NCI-H345 treated with DMSO at 0.1 percent for 48 hours (cell line): ENCODE results near the gene ZCCHC14.
"Not testable (repeated sequence)": the region's sequence is repeated elsewhere in the genome, so short reads cannot be mapped to it uniquely, and the experiment has no call there.

Experiments
- DNase-seq: peaks from one replicate; lab custom pipeline; 2025; ENCODE audit not compliant: unreplicated experiment; lab: John Stamatoyannopoulos, UW

The ZCCHC14 gene

DNA sequence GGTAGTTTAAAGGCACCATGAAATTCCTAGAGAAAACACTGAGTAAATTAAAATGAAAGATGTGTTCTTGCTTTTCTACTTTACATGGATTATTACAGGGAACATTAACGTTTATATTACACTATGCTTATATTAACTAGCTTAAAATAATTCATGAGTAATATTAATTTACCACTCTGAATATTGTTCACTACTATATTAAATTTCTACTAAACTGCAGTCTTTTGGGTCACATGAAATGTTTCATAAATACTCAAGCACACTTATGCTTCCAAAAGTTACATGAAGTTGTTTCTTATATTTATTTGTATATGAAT is 104.0 kb downstream of the ZCCHC14 start:
- DNase-seq, result no peak

DNA sequence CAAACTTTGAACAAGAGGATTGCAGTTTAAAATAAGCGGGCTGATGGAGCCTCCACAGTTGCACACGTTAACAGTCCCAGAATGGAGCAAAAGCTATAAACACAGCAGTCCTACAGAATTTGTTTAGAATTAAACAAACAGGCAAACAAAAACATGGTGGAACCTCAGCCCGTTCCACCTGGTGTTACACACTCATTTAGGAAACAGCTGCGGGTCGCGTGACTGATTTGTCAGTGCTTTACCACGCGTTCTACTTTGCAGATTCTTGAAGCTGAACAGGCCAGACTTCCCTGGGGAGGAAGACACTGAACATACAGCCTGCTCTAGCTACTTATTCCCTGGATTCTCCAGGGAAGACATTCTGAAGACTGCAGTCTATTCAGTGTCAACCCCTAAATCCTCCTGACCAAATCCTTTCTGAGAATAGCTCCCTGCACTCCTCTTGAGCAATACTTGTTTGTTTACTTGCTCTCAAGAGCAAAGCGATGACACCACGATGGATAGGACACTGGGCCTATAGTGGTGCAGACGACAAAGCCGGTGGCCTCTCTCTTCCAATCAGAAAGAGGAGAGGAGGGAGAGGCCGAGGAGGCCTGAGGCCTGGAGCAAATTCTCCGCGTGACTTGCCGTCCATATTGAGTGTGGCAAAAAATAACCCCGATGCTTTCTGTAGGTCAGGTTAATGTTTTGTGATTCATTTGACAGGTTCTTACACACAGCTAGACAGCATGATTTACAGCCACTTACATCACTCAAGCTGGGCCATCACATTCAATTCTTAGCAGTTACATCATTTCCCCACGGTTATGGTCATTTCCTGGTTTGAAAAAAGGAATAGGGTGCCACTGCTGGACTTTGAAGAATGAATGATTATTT is 104.6 kb downstream of the ZCCHC14 start:
- DNase-seq, result peak; percentile 84

DNA sequence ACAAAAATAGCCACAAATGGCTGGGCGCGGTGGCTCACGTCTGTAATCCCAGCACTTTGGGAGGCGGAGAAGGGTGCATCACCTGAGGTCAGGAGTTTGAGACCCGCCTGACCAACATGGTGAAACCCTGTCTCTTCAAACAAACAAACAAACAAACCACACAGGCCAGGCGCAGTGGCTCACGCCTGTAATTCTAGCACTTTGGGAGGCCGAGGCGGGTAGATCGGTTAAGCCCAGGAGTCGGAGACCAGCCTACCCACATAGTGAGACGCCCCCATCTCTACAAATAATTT is 108.0 kb downstream of the ZCCHC14 start:
- not testable (repeated sequence) for DNase-seq

DNA sequence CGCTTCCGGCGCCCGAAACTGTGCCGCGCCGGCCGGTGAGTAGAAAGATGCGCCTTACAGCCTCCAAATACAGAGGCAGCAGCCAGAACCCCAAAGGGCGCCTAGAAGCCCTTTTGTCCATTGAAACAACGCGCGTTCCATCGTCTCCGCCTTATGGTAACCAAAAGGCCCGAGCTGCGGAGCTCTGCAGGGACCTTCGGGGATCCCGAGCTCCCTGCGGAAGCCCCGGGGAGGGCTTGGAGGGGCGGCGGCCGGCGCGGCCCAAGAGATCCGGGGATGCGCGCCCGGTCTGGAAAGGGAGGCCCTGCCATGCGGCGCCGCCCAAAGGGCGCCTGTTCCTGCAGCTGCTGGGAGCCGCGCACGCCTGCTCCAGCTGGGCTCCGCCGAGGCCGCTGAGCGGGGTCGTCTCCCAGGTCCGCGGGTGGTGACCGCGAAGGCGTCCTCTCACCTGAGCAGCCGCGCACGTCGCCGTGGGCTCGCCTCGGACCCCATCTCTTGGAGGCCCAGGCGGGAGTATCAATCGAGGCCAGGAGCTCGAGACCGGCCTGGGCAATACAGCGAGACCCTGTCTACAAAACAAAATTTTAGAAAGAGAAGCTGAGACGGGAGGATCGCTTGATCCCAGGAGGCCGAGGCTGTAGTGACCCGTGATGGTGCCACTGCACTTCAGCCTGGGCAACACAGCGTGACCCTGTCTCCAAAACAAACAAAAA is 108.5 kb downstream of the ZCCHC14 start:
- no peak for DNase-seq

DNA sequence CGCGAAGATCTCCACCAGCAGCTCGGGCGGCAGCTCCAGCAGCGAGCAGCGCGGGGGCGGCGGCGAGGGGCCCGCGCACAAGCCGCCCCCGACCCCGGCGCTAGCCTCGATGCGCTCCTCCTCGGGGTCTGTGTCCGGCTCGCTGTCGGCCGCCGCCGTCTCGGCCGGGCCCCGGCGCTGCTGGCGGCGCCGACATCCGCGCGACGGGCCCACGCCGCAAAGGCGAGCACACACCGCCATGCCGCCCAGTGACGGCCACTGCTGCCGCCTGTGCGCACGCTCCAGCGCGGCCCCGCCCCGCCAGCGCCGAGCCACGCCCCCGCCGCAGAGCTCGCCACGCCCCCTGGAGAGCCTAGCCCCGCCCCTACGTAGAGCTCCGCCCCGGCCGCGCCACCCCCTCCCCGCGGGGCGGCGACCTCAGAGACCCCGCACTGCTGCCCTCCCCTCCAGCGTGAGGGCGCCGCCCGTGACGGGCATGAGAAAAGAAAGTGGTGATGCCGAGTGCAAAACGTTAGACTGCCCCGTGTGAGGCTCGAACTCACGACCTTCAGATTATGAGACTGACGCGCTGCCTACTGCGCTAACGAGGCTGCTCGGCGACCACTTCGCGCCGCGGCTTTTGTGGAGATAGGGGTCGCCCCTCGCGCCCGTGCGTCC is 109.2 kb downstream of the ZCCHC14 start, which contains the start of gene FBXO31:
Gene FBXO31, minus strand, starts transcription at position 272 of the 657 bp plus-strand sequence. Its CDS starts 32 bp downstream, at position 240.
- peak; percentile 76 for DNase-seq

DNA sequence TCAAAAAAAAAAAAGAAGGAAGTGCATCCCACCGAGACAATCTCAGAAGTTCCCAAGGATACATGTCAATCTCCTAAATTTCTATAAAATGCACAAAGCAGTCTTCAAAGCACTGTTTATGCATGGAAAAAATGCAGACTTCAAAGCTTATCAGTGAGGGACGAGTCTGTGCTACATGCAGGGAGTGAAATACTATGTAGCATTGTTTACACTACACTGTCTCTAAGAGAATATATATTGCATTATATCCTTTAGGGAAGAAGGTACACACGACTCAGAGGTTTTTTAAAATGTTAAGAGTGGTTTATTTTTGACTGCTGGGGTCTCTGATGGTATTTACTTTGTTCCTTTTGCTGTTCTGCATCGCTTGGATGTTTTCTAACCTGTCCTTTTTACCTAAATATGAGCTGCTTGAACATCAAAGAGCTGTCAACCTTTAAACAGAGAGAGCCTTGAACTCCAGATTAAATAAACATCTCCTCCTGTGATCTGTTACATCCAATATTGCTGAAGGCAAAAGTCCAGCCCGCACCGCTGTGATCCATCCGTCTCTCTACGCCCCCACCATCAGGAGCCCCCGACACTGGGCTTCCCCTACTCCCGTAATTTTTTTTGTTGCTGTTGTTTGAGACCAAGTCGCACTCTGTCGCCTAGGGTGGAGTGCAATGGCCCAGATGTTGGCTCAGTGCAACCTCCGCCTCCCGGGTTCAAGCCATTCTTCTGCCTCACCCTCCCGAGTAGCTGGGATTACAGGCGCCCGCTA is 110.6 kb downstream of the ZCCHC14 start:
- DNase-seq, result no peak

DNA sequence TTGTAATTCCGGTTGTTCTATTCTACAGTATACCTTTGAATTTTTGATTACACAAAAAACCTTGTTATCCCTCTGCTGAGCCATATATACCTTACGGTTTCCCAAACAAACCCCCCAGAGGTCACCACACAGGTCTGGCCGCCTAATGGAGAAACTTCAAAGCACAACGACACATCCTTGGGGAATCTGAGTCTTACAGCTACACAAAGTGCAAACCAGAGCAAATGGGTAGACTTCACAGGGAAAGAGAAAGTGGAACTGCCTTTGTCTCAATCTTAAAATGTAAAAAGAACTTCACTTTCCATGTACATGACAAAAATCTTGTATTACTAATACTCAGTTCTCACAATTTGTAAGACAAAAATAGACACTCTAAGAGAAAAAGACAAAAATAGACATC is 111.9 kb downstream of the ZCCHC14 start:
- no peak for DNase-seq

DNA sequence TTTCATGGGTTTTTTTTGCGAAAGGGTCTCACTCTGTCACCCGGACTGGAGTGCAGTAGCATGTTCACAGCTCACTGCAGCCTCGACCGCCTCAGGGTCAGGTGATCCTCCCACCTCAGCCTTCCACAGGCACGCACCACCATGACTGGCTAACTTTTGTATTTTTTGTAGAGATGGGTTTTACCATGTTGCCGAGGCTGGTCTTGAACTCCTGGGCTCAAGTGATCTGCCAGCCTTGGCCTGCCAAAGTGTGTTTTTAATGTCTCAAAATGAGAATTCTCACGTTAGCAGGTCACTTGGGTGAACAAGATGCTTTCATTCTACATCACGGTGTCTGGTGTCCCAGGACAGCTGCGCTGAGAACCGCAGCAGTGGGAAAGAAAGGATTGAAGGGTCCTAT is 112.4 kb downstream of the ZCCHC14 start:
- no peak for DNase-seq

DNA sequence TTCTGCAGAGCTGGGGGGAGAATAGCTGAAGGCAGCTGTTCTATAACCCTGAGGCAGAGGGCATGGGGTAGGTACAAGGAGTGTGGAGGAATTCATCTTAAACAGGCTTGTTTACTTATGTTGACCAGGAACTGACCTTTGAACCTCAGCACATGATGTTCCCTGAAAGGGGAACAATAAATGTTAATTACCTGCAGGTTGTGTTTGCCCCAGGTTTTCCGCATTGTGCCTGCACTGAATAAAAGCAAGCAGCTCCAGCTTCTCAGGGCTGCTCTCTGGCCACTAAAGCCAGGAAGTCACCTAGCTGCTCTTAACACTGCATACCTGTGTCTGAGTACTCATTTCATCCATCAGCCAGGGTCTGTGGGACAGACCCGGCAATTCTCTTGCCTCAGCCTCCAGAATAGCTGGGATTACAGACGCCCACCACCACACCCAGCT is 113.5 kb downstream of the ZCCHC14 start:
- DNase-seq, result not testable (repeated sequence)

DNA sequence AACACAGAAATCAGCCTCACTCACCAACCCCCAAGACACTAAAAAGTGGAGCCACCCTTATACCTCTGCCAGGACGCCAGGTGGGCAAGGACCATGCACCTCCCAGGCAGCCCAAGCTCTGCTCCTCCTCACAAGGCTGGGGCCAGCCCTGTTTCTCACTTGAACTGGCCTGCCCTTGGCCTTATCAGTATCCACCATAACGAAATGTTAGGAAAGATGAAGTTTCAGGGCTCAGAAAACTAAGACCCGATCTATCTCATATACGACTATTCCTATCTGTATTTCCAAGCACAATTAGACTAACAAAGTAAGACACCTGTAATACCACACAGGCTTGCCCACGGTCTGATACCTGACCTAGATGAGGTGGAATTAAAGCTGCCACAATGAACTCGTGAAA is 116.2 kb downstream of the ZCCHC14 start:
- no peak for DNase-seq

DNA sequence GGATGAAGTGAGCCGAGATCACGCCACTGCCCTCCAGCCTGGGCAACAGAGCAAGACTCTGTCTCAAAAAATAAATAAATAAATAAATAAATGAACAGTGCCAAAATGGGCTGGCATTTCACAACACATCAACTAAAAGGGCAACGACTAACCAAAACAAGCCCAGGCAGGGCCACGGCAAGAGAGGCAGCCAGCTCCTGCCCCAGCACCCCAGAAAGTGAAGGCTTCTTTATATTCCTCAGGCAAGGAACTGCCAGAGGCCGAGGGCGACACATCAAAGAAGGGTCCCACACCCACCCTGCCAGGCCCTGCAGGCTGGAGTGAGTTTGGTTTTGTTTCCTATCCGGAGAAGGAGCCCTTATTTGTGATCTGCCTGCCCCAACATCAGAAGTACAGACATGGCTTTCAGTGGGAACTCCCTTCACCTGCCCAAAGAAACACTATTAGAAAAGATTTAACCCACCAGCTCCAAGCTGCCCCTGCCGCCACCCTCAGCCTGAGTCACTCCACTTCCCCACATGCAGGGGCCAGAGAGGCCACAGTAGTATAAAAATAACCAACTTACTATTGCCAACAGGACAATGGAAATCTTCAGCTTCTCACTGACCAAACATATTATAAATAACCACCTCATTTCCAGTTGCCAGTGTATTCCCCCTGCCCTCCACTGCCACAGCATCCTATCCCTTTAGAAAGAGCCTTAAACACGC is 117.2 kb downstream of the ZCCHC14 start:
- no peak for DNase-seq

DNA sequence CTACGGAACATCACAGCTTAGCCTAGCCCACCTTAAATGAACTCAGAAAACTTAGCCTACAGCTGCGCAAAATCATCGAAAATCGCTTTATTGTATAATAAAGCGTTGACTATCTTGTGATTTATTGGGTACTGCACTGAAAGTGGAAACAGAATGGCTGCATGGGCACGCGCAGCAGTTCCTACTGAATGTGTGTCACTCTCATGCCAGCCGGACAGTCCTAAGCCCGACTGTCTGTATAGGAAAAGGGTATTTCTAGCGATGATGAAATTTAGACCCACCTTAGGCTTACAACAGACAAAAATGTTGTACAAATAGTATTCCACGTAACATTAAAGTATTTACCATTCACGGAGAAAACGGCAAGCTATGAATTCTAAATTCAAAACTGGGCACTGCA is 118.5 kb downstream of the ZCCHC14 start:
- no peak for DNase-seq

DNA sequence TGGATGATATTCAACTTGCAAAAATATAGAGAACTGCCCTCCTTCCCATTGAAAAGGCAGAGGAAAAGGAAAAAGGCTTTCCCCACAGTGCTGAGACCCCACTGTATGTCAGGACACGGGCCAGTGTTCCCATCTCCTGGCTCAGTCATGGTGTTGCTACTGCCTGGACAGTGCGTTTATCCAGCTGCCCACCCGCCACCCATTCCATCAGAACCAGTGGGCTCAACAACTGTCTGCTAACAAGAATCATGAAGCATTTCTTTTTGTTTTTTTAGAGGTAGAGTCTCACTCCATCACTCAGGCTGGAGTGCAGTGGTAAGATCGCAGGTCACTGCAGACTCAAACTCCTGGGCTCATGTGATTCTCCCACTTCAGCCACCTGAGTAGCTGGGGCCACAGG is 120.5 kb downstream of the ZCCHC14 start:
- no peak for DNase-seq

DNA sequence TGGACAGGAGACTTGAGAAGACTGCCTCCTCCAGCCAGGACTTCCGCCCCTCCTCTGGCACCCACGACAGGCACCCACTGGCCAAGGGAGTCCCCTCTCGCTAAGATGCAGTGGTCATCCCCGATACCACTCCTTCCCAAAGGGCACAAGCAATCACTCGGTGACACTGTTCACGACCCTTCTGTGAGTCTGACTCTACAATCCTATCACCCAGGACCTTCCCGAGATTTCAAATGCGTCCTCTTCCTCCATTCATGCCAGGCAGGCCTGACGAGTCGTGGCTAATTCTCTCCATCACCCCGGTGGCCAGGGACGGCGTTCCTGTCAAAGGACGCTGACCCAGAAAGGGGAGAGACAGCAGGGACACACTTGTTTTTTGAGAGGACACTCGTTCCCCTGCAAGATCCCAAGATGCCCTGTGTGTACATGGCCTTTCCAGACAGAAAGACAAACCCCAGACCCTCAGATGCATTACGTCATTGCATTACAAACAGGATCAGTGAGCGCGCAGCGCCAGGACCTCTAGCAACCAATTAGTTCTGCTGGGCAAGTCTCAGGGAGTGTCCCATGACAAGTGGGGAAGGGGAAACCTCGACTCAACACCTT is 121.5 kb downstream of the ZCCHC14 start:
- DNase-seq, result no peak

DNA sequence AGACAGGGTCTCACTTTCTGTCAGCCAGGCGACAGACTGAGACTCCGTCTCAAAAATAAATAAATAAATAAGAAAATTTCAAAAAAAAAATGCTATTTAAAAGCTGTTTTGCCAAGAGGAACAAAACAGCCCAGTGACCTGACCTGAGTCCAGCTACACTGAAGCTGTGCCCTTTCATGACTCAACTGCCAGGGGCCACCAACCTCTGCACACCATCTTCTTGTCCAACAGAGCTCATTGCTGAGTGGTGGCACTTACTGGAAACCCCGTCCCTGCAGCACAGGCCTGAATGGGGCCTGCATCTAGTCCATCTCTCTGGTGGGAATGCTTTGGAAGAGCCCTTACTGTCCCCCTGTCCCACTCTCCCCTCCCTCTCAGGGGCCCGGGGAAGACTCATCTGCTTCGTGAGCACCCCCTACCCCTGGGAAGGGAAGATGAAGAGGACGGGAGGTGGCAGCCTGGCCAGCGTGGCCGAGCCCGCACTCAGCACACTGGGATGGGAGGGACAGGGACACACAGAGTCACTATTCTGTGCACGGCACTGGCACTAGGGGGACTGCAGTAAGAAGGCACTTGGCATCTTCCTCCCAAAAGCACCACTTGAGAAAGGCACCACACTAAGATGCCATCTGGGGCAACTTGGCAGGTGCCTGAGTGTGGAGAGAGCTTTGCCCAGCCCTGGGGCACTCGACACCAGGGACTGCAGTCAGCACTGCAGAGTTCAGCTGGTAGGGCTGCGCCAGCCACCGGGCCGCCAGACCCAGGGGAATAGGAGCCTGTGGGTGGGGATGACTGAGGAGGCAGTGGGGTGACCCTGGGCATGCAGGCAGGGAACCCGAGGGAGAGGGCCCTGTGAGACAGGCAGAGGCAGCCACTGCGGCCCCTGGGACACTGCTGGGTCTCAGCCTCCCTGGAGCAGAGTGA is 122.8 kb downstream of the ZCCHC14 start:
- no peak for DNase-seq

DNA sequence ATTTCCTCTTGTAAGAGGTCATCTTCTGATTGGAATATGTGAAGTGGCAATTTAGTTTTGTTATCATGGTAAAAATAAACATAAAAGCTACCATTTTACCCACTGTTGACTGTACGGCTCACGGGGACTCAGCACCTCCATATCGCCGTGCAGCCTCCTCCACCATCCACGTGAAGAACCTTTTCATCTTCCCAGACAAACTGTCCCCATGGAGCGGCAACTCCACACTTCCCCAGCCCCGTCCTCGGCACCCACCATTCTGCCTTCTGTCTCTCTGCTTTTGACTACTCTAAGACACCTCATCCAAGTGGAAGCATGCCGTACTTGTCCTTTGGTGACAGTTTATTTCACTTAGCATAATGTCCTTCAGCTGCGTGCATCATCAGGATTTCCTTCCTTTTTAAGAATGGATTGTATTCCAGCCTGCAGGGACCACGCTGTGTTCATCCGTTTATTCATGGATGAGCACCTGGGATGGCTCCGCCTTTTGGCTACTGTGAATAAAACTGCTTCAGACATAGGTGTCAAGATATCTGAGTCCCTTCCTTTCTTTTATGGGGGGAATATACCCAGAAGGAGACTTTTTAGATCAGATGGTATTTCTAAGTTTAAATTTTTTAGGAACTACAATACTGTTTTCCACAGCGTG is 123.6 kb downstream of the ZCCHC14 start:
- no peak for DNase-seq

DNA sequence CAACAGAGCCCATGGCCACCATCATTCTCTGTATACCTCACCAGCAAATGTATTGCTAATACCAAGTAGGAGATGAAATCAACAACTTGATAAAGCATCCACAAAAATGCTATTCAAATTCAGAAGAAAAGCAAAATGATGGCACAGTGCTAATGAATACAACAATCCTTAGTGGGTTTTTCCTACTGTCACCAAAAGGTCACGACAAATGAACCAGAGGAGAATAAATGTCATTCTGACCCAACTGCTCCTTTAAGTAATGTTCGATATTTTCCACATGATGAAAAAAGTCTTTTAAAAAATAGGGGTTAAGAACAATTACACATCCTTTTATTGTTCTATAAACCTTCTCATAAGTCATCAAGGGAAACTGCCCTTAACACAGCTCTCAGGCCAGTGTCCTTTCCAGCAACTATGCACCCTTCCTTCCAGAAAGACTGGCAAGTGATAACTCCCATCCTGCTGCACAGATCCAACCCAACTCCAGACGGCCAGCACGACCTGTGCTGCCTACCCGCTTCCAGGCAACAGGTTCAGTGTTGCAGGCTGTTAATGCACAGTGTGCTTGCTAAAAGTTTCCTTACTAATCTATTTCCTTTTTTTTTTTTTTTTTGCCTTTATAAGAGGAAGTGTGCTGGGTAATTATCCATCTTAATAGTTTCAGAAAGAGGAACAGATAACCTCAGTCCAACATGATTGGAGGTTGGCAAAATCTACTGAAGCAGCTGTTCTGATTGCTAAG is 124.6 kb downstream of the ZCCHC14 start:
- no peak for DNase-seq

DNA sequence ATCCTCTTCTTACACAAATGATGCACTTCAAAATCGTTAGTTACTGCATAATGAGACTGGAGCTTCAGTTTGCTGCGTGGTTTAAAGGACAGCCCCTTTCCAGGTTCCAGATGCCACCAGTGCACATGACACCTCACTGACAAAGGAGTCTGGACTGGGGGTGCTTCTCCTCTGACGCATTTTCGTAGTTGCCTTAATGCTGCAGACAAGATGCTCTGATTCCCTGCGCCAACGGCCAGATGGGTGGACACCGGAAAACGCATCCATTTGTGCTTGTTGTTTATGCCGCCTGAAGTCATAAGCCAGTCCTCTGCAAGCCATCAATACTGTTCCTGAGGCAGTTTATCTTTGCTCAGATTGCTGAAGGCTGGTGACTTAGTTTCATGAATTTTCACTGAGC is 125.3 kb downstream of the ZCCHC14 start:
- no peak for DNase-seq
